Stimulated activated CD4-positive, alpha-beta T cell treated with anti-CD3 and anti-CD28 coated beads, Interleukin-15, amount 100 ng/mL, for 48 hours (primary cell): ENCODE results near the gene METTL4.
"Not testable (repeated sequence)": the region's sequence is repeated elsewhere in the genome, so short reads cannot be mapped to it uniquely, and the experiment has no call there.

Experiments used
- DNase-seq, 2 donors: peaks; one replicate each; pipeline ENCODE4 v3.0.0-alpha.2; 2020; ENCODE audit warnings: low read depth in 2 of 2

The METTL4 gene

DNA sequence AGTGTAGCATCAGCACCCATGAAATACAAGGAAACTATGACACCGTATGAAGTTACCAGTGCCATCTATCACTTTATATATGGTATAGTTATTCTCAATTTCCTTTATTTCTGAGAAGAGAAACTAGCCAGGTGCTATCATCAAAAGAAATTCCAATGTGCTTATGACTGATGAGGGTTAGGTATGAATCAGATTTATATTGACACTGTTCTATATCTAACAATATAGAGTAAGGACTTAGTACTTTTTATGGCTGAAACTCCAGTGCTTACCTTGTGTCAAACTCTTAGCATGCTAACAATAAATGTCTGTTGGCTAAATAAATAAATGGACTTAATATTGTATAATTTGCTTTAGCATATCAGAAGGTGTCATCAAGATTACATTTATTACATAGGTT, 6.9 kb downstream of the METTL4 start:
- DNase-seq, result no peak

DNA sequence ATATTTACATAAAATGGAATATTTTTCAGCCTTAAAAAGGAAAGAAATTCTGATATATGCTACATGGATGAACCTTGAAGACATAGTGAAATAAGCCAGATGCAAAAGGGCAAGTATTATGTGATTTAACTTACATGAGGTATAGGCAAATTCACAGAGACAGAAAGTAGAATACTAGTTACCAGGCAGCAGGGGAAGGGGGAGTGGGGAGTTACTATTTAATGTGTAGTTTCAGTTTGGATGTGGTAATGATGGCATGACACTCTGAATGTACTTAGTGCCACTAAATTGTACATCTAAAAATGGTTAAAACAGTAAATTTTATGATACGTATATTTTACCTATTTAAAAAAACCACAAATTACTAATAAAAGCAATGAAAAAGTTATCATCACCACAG, 12.1 kb downstream of the METTL4 start:
- DNase-seq, result no peak

DNA sequence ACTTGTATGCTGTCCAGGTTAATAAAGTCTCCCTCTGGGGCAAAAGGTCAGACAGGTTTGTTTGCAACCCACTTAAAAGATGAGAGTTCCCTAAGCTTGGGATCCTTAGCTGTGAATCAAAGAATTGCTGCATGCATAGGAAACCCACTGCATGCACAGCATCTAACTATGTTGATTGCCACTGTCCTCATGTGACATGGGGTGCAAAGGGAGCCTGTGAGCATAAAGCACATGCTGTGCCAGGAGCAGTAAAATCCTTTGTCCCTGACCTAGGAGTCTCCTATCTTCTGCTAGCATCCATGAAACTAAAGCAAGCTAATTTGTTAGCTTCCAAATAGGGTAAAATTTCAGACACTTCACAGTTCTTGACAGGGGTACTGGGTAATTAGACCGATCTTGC, 13.8 kb downstream of the METTL4 start:
- DNase-seq, result no peak

DNA sequence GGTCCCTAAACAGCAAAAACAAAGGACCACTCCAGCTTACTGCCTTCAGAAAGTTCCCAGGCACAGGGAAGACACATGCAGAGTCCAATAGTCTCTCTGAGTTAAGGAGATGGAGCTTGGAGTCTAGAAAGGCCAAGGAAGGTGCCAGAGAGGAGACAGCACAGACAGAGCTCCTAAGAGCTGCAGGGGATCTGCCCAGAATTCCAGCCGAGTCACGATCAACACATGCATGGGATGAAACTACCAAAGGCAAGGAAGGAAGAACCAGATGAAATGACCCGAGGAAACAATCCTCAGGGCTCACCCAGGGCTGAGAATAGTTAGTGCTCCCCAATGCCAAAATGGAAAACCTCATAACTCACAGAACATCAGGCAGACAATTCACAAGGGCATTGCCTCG, 15.4 kb downstream of the METTL4 start:
- DNase-seq, result no peak

DNA sequence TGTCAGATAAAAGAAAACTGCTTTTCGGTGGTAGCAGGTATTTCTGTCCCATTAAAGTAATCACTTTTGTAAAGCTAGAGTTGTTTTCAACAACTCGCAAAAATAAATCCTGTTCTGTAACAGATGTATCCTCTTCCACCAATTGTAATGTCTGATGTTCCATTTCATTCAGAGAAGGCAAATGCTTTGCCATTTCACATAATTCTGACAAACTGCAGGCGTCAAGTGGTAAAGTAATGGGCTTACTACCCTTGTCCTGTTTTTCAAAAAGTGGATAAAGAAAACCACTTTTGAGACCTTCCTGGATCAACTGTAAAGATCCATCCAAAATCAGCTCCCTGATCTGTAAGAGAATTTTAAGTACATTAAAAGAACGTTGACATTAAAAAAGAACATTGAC, 16.6 kb downstream of the METTL4 start:
- no peak for DNase-seq

- DNase-seq, result no peak
These were observed 19.9 kb downstream of the METTL4 start for GRCh38 chr18:2551425-2551824.

- no peak for DNase-seq
These were observed 21.8 kb downstream of the METTL4 start for GRCh38 chr18:2549462-2549861.

- no peak for DNase-seq
These were observed 23.7 kb downstream of the METTL4 start for GRCh38 chr18:2547477-2548087.

DNA sequence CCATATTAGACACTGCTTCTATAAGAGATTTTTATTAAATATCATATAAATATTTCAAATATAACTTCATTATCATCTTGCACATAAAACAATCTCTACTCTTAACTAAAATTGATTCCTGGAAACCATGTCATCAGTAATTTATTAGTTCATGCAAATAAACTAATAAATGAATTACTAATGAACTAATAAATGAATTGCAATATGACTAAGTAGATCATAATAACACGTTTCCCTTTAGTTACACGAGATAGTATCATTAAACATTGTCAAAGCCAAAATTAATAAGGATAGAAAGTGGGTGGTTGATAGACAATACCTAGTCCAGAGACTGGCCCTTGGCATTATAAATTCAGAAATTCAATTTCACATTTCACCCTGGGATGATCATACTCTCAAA, 26.1 kb downstream of the METTL4 start:
- DNase-seq, result no peak

DNA sequence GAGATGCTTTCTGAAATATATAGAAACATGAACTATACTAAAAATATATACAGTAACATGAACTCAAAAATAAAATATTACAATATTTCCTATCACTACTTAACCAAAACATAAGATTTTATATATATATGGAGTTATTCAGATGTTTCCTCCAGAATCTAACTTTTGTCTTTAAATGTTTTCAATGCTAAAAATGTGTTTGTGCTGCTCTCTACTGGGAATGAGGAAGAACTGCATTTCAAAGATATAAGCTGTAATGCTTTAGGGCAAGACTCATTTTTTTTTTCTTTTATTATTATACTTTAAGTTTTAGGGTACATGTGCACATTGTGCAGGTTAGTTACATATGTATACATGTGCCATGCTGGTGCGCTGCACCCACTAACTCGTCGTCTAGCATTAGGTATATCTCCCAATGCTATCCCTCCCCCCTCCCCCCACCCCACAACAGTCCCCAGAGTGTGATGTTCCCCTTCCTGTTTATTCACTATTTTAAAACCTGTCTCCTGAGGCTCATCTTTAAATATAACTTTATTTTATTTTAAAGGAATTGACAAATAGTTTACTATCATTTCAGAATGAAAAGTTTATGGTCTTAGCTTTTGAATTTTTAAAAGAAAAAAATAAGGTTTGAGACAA, 29.3 kb downstream of the METTL4 start:
- not testable (repeated sequence) for DNase-seq

DNA sequence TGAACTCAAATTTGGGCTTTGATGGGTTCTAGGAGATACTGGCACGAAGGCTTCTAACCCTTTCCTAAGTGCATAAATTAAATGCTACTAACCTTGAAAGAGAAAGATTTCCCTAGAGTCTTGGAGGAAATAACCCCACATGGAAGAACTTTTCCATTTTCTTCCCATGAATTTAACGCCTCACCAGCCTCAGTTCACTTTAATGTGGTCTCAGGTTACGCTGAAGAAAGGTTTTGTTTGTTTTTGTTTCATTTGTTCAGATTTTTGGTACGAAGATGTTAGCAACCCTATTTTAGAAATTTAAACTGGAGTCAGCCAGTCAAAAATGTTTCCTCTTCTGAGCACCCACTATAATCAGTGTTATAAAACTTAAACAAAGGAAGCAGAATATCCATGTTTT, 30.7 kb downstream of the METTL4 start:
- DNase-seq, result no peak

DNA sequence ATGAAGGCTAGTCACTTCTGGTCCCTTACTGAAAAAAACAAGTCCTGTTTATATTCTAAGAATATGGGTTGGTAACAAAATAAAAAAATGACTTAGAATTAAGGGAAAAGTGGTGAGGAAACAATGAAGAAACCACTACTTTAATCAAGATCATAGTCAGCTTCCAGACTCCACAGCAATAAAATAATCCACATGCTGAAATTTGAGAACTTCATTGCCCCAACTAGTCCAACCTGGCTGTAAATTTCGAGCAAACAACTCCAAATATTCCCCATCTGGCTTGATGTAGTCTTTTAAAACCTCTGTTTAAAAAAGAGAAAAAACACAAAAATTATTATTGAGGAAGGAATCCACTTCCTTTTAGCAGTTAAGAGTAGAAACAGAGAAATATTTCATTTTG, 32.5 kb downstream of the METTL4 start:
- no peak for DNase-seq

- no peak for DNase-seq
These were observed 33.1 kb downstream of the METTL4 start for GRCh38 chr18:2538236-2538635.

DNA sequence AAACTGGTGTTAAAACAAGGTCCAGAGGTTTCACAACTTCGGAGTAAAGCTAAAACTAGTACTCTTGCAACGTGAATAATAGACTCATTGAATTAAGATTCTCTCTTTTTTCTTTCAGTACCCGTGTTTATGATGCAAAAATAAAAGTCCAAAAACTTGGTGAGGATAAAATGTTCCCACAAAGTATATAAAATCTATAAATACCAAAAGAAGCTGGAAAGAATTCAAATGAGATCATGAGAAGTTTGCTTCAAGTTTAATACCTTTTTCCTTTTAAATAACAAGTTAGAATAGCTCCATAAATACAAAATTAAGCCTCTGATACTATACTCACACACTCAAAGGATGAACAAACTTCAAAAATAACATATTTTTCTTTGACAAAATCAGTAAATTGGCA, 34.0 kb downstream of the METTL4 start:
- DNase-seq, result no peak

- DNase-seq, result no peak
These were observed 34.8 kb downstream of the METTL4 start for GRCh38 chr18:2536493-2536892.

DNA sequence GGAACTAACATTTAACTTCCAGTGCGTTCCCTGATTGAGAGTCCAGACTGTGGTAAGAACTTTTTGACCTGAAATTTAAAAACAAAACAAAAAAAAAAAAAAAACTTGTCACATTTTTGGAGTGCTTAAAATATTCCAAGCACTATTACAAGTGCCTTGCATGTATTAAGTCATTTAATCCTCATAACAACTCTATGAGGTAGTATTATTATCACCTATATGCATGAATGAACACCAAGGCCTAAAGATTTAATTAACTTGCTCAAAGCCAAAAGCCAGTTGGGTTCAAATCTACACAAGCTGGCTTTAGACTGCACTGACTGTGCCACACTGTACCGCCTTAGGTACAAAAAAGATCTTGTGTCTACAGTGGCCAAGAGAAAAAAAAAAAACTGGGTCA, 35.2 kb downstream of the METTL4 start:
- no peak for DNase-seq

GRCh38 chr18:2535419-2535910, 35.8 kb downstream of the METTL4 start:
- DNase-seq, result no peak

- no peak for DNase-seq
These were observed 36.4 kb downstream of the METTL4 start for GRCh38 chr18:2534906-2535305.

DNA sequence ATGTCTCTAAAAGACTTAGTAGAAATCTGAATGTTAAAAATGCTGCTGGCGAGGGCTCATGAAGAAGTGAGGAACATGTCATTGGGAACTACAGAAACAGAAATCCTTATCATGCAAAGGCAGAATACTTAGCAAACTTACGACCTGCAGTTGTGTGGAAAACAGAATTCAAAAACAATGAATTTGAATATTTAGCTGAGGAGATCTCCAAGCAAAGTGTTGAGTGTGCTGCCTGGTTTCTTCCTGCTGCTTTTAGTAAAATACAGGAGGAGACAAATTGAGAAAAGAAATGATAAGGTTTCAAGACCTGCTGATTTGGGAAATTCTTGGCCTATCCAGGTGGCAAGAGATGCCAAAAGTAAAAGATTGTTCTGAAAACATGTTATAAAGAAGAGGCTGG, 38.5 kb downstream of the METTL4 start:
- no peak for DNase-seq

GRCh38 chr18:2531751-2532150, 39.6 kb downstream of the METTL4 start:
- no peak for DNase-seq

GRCh38 chr18:2529154-2529553, 42.2 kb downstream of the METTL4 start:
- no peak for DNase-seq

DNA sequence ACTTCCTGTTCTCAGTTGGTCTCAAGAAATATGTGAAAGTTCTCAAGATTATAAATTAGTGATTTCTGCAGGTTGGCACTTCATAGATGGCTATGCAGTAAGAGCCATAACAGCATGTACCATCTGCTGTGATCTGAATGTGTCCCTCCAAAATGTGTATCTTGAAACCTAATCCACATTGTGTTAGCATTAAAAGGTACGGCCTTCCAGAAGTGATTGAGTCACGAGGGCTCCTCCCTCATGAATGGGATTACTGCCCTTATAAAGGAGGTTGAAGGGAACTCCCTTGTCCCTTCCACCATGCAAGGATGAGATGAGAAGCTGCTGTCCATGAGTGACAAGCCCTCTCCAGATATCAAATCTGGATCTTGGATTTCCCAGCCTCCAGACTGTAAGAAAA, 45.0 kb downstream of the METTL4 start:
- no peak for DNase-seq

GRCh38 chr18:2524794-2525198, 46.5 kb downstream of the METTL4 start:
- DNase-seq, result not testable (repeated sequence)

DNA sequence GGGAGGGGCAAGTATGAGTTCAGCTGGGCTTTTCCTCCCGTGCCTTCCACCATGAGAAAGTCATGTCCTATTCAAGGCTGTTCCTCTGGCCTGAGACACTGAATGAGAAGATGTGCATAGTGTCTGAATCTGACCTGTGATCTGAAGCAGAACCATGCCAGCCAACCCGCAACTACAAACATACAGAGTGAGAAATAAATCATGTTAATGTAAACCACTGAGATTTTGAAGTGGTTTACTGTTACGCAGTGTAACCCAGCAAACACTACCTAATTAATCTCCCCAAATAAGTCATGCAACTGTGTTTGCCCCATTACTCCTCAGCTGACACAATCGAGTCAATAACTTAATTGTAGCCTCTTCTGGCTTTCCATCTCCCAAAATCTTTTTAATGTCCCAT, 49.2 kb downstream of the METTL4 start:
- DNase-seq, result no peak
